ENCODE results near the gene PCYT1B. TPM values are rescaled to one million over a fixed set of nuclear protein-coding genes. Genes with fewer than 3 reads are reported as not detected.

PCYT1B gene
- total and polyA plus RNA-seq, 2 experiments from 2014 or later = not detected

DNA sequence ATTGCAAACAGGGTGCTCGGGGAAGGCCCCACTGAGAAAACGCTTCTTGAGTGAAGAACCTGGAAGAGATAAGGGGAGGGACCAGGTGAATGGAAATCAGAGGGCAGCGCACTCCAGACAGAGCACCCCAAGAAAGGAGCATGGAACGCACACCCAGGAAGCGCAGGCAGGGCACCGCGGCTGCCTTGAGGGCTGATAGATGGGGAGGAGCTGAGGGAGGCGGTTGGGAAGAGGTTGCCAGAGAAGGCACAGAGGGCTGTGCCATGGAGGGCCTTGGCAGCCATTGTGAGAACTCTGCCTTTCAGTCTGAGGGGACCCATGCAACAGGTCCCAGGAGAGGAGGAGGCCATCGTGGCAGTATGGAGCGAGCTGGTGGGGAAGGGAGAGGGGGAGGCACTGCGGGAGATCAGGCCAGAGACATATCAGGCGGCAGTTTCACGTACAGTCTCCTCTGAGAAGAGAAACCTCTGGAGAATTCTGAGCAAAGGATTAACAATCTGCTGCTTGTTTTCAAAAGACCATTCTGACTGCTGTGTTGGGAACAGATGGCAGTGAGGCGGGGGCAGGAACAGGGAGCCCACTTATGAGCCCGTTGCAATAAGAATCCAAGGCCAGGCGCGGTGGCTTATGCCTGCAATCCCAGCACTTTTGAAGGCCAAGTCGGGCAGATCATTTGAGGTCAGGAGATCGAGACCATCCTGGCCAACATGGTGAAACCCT is 83.7 kb downstream of the PCYT1B start:
- no peaks in the 10 kb centered on the region for H4K20me1 ChIP-seq (ENCODE audit: insufficient read depth)
- in situ Hi-C loops (cut with MboI) = no loop called here
- no peaks in the 10 kb centered on the region for H3K9me2 ChIP-seq (ENCODE audit: insufficient read depth)
- no peak overlapping the region for H3K4me2 ChIP-seq (ENCODE audit: unreplicated experiment)
- no peak overlapping the region for H3K4me3 ChIP-seq
- 63 to 70% methylated on average over 16 to 19 of the region's 19 CpGs for WGBS, 2 experiments (ENCODE audit: low coverage in 1 of 2, low lambda C conversion rate in 2 of 2, missing lambda C conversion rate in 2 of 2)
- no peak overlapping the region for H2AFZ ChIP-seq
- H3K27ac ChIP-seq = no peak overlapping the region
- TF ChIP-seq EZH2 (IDR thresholded peaks at IDR 0.05; ENCODE audit: insufficient read depth, poor library complexity, severe bottlenecking) = no peak
- TF ChIP-seq EZH2phosphoT487 (IDR thresholded peaks at IDR 0.05; ENCODE audit: insufficient read depth, low read depth) = no peak
- H3K4me1 ChIP-seq (ENCODE audit: insufficient read depth) = no peaks in the 10 kb centered on the region
- H3K9ac ChIP-seq = no peak overlapping the region
- no peaks in the 10 kb centered on the region for H3F3A ChIP-seq (ENCODE audit: insufficient read depth)
- no peaks in the 10 kb centered on the region for H3K79me2 ChIP-seq (ENCODE audit: insufficient read depth)
- no peak for DNase-seq
- no peaks in the 10 kb centered on the region for H3K27me3 ChIP-seq (replicated peaks; ENCODE audit: insufficient read depth)
- no peaks in the 10 kb centered on the region for H3K36me3 ChIP-seq (ENCODE audit: low read depth)
- no peaks in the 10 kb centered on the region for H3K9me3 ChIP-seq (ENCODE audit: low read depth)

DNA sequence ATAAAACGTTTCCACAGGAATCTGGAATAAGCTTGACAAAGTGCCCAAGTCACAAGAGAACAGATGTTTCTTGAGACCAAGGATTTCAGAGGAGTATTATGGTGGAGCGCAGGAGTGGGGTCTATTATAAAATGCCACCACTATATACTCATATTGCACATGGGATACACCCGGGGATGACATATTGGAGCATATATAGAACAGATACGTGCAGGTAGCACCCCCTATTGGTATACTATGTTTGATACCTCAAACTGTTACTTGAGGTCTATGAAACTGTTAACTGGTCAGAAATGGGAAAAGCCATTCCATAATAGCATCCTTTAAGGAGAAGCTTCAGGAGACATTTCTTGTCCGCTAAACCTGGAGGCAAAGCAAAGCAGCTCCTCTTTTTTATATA is 86.0 kb downstream of the PCYT1B start:
- in situ Hi-C loops (cut with MboI) = no loop called here
- H3K9me2 ChIP-seq (ENCODE audit: insufficient read depth) = no peaks in the 10 kb centered on the region
- H3K9me3 ChIP-seq (ENCODE audit: low read depth) = no peaks in the 10 kb centered on the region
- no peak overlapping the region for H3K4me3 ChIP-seq
- H3K4me2 ChIP-seq (ENCODE audit: unreplicated experiment) = no peak overlapping the region
- H3K79me2 ChIP-seq (ENCODE audit: insufficient read depth) = no peaks in the 10 kb centered on the region
- no peaks in the 10 kb centered on the region for H3K36me3 ChIP-seq (ENCODE audit: low read depth)
- H3K4me1 ChIP-seq (ENCODE audit: insufficient read depth) = no peaks in the 10 kb centered on the region
- no peak overlapping the region for H2AFZ ChIP-seq
- DNase-seq = peak; percentile 36
- TF ChIP-seq EZH2 (IDR thresholded peaks at IDR 0.05; ENCODE audit: insufficient read depth, poor library complexity, severe bottlenecking) = no peak
- no peaks in the 10 kb centered on the region for H3K27me3 ChIP-seq (replicated peaks; ENCODE audit: insufficient read depth)
- H3F3A ChIP-seq (ENCODE audit: insufficient read depth) = no peaks in the 10 kb centered on the region
- H3K27ac ChIP-seq = no peak overlapping the region
- 28 to 32% methylated on average over 5 of the region's 5 CpGs for WGBS, 2 experiments (ENCODE audit: low coverage in 1 of 2, low lambda C conversion rate in 2 of 2, missing lambda C conversion rate in 2 of 2)
- no peaks in the 10 kb centered on the region for H4K20me1 ChIP-seq (ENCODE audit: insufficient read depth)
- H3K9ac ChIP-seq = no peak overlapping the region

DNA sequence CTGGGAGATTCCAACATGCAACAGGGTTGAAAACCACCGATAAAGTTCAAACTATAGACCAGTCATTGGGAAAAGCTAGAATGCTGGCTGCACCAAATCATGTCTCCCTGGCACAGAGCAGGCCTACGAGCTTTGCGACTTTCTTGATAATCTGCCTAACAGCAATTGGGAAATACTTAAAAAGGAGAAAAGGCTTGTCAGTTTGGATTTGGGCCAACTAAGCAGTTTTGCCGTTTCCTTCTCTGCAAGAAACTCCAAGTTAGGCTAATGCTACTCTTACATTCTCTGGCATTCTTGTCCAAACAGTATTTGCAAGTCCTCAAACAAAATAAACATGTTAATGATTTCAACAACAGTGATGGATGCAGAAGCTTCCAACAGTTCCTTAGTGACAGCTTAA is 94.1 kb downstream of the PCYT1B start:
- no peak overlapping the region for H2AFZ ChIP-seq
- no peaks in the 10 kb centered on the region for H3K9me2 ChIP-seq (ENCODE audit: insufficient read depth)
- H3K79me2 ChIP-seq (ENCODE audit: insufficient read depth) = no peaks in the 10 kb centered on the region
- no peaks in the 10 kb centered on the region for H3F3A ChIP-seq (ENCODE audit: insufficient read depth)
- no peak overlapping the region for H3K9ac ChIP-seq
- 17 to 19% methylated on average over 4 of the region's 4 CpGs for WGBS, 2 experiments (ENCODE audit: low coverage in 1 of 2, low lambda C conversion rate in 2 of 2, missing lambda C conversion rate in 2 of 2)
- no peaks in the 10 kb centered on the region for H3K36me3 ChIP-seq (ENCODE audit: low read depth)
- no peaks in the 10 kb centered on the region for H3K27me3 ChIP-seq (replicated peaks; ENCODE audit: insufficient read depth)
- no peaks in the 10 kb centered on the region for H4K20me1 ChIP-seq (ENCODE audit: insufficient read depth)
- H3K4me1 ChIP-seq (ENCODE audit: insufficient read depth) = no peaks in the 10 kb centered on the region
- H3K4me3 ChIP-seq = no peak overlapping the region
- no peak for TF ChIP-seq EZH2 (IDR thresholded peaks at IDR 0.05; ENCODE audit: insufficient read depth, poor library complexity, severe bottlenecking)
- TF ChIP-seq EZH2phosphoT487 (IDR thresholded peaks at IDR 0.05; ENCODE audit: insufficient read depth, low read depth) = no peak
- H3K9me3 ChIP-seq (ENCODE audit: low read depth) = no peaks in the 10 kb centered on the region
- in situ Hi-C loops (cut with MboI) = no loop called here
- no peak overlapping the region for H3K4me2 ChIP-seq (ENCODE audit: unreplicated experiment)
- H3K27ac ChIP-seq = no peak overlapping the region
- no peak for DNase-seq

DNA sequence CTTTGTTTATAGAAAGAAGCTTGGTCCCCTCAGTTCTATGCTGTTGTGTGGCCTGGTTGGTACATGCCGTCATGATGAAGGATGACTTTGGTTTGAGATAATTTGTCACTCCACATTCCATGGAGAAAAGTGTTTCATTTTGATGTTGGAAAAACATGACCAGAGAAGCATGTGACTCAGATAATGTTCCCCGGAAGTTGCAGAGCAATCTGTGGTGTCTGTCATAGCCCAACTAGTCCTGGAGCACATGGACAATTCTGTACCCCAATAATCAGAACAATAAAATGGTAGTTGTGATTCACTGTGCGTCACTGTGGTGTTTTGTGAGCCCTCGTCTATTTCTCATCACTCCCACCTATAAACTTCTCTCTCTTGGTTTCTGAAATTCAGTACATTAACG is 97.0 kb downstream of the PCYT1B start:
- no peak overlapping the region for H2AFZ ChIP-seq
- 85% methylated on average over 4 to 5 of the region's 5 CpGs for WGBS, 2 experiments (ENCODE audit: low coverage in 1 of 2, low lambda C conversion rate in 2 of 2, missing lambda C conversion rate in 2 of 2)
- no peaks in the 10 kb centered on the region for H3K9me3 ChIP-seq (ENCODE audit: low read depth)
- in situ Hi-C loops (cut with MboI) = no loop called here
- no peaks in the 10 kb centered on the region for H3K9me2 ChIP-seq (ENCODE audit: insufficient read depth)
- H3K79me2 ChIP-seq (ENCODE audit: insufficient read depth) = no peaks in the 10 kb centered on the region
- H3K9ac ChIP-seq = no peak overlapping the region
- no peaks in the 10 kb centered on the region for H3K4me1 ChIP-seq (ENCODE audit: insufficient read depth)
- TF ChIP-seq EZH2phosphoT487 (IDR thresholded peaks at IDR 0.05; ENCODE audit: insufficient read depth, low read depth) = no peak
- TF ChIP-seq EZH2 (IDR thresholded peaks at IDR 0.05; ENCODE audit: insufficient read depth, poor library complexity, severe bottlenecking) = no peak
- no peak overlapping the region for H3K27ac ChIP-seq
- no peaks in the 10 kb centered on the region for H3K36me3 ChIP-seq (ENCODE audit: low read depth)
- no peaks in the 10 kb centered on the region for H3K27me3 ChIP-seq (replicated peaks; ENCODE audit: insufficient read depth)
- H3K4me2 ChIP-seq (ENCODE audit: unreplicated experiment) = no peak overlapping the region
- H4K20me1 ChIP-seq (ENCODE audit: insufficient read depth) = no peaks in the 10 kb centered on the region
- H3F3A ChIP-seq (ENCODE audit: insufficient read depth) = no peaks in the 10 kb centered on the region
- DNase-seq = no peak
- no peak overlapping the region for H3K4me3 ChIP-seq

Measured in GM23248 (cell line).